HG03460 (cell line): Measurements from ENCODE around the gene TADA2B.

ENCODE experiments used
- ATAC-seq: cut with Tn5 transposase; IDR thresholded peaks from one replicate; pipeline ENCODE4 v1.9.1; 2021; ENCODE audit not compliant: unreplicated experiment

TADA2B gene

GRCh38 chr4:7055990-7056325, 12.8 kb downstream of the TADA2B start:
- ATAC-seq: no peak

- peak; percentile 25 for ATAC-seq
Measured at GRCh38 chr4:7058792-7059191, 15.6 kb downstream of the TADA2B start.

GRCh38 chr4:7059662-7060061, 16.5 kb downstream of the TADA2B start:
- no peak for ATAC-seq

GRCh38 chr4:7060346-7061150, 17.4 kb downstream of the TADA2B start:
- ATAC-seq: no peak

- no peak for ATAC-seq
Measured at GRCh38 chr4:7061815-7062214, 18.6 kb downstream of the TADA2B start.

- ATAC-seq: no peak
Measured at GRCh38 chr4:7062816-7063215, 19.6 kb downstream of the TADA2B start.

GRCh38 chr4:7063362-7063761, 20.2 kb downstream of the TADA2B start:
- ATAC-seq: no peak

GRCh38 chr4:7066006-7066405, 22.8 kb downstream of the TADA2B start:
- ATAC-seq: no peak

GRCh38 chr4:7066493-7066892, 23.3 kb downstream of the TADA2B start:
- ATAC-seq: no peak

- no peak for ATAC-seq
Measured at GRCh38 chr4:7067126-7067451, 23.9 kb downstream of the TADA2B start.

- peak; percentile 89 for ATAC-seq
Measured at GRCh38 chr4:7067452-7068278, 24.5 kb downstream of the TADA2B start, which contains the start of gene GRPEL1. Gene GRPEL1 (minus strand): TSS chr4:7068064. CDS start chr4:7068032, 32 bp downstream.

- peak; percentile 22 for ATAC-seq
Measured at GRCh38 chr4:7068279-7068842, 25.2 kb downstream of the TADA2B start.

- no peak for ATAC-seq
Measured at GRCh38 chr4:7068883-7069282, 25.7 kb downstream of the TADA2B start.

GRCh38 chr4:7070729-7071511, 27.7 kb downstream of the TADA2B start:
- peak; percentile 31 for ATAC-seq

- no peak for ATAC-seq
Measured at GRCh38 chr4:7073059-7073458, 29.9 kb downstream of the TADA2B start.

GRCh38 chr4:7073526-7074390, 30.6 kb downstream of the TADA2B start:
- no peak for ATAC-seq

GRCh38 chr4:7074426-7074825, 31.3 kb downstream of the TADA2B start:
- no peak for ATAC-seq

- ATAC-seq: no peak
Measured at GRCh38 chr4:7075962-7076695, 33.0 kb downstream of the TADA2B start.

- no peak for ATAC-seq
Measured at GRCh38 chr4:7076696-7077082, 33.5 kb downstream of the TADA2B start.

- no peak for ATAC-seq
Measured at GRCh38 chr4:7077371-7077770, 34.2 kb downstream of the TADA2B start.
